GM13976 (cell line): ENCODE measurements around the gene SCN1A.

ENCODE experiments used
- DNase-seq: peaks from one replicate; pipeline ENCODE4 v3.0.0; 2012; ENCODE audit warnings: low spot score
- CTCF ChIP-seq: IDR thresholded peaks from 2 replicates; pipeline ENCODE4 v1.5.1; 2012; ENCODE audit warnings: borderline replicate concordance, mild to moderate bottlenecking; ENCODE audit not compliant: insufficient read depth; ENCODE audit errors: extremely low read depth, missing control alignments, control extremely low read depth
- in situ Hi-C: fragments of 300-500 bp; cut with MboI; formaldehyde crosslinking; loops from one replicate; pipeline ENCODE4 v1.12.0; 2022; ENCODE audit warnings: low sequenced_read_pairs, mixed read lengths, inconsistent platforms; ENCODE audit not compliant: unreplicated experiment

The SCN1A gene

GRCh38 chr2:165952741-165953211 is 175.0 kb downstream of the SCN1A start:
- in situ Hi-C loops: no loop called here
- DNase-seq: peak; percentile 13
- TF ChIP-seq CTCF: no peak

GRCh38 chr2:165952085-165952484 is 175.7 kb downstream of the SCN1A start:
- DNase-seq: no peak
- TF ChIP-seq CTCF: no peak
- in situ Hi-C loops: no loop called here

GRCh38 chr2:165950438-165950837 is 177.4 kb downstream of the SCN1A start:
- no peak for DNase-seq

GRCh38 chr2:165941827-165942226 is 186.0 kb downstream of the SCN1A start:
- DNase-seq: no peak
- in situ Hi-C loops: no loop called here
- no peak for TF ChIP-seq CTCF

More at GRCh38 chr2:165950438-165950837, 177.4 kb downstream of the SCN1A start:
- in situ Hi-C loops: no loop called here
- TF ChIP-seq CTCF: no peak

- no peak for DNase-seq
- in situ Hi-C loops: no loop called here
- no peak for TF ChIP-seq CTCF
These were observed 189.6 kb downstream of the SCN1A start for GRCh38 chr2:165938237-165938636.
